IMR-90 (cell line): ENCODE measurements around the gene CTNNA1. TPM values are rescaled to one million over a fixed set of nuclear protein-coding genes. Genes with fewer than 3 reads are reported as not detected.
A peak's percentile ranks its signal among the peaks of the same experiment; 100 is the strongest.

Experiments
- ATAC-seq: fragments of 200-7000 bp; cut with Tn5 transposase; 2 replicates; pipeline ENCODE4 v1.9.1; 2020; ENCODE audit warnings: low read depth, mild to moderate bottlenecking, moderate library complexity
- BruUV-seq: library from RNA; stranded (reverse); fragments of 400-500 nt; replicated peaks from 2 replicates; lab custom pipeline; 2021; lab: Mats Ljungman, UMichigan
- CTCF ChIA-PET: fragments of 300-600 bp; formaldehyde crosslinking; extraction: SDS; loops from one replicate; lab custom pipeline; 2021; ENCODE audit warnings: antibody characterized with exemption; lab: Yijun Ruan, JAX
- POLR2A ChIA-PET: fragments of 300-600 bp; sonication (Branson Sonifier 250); formaldehyde crosslinking; loops from one replicate; lab custom pipeline; 2022; ENCODE audit warnings: antibody characterized with exemption; ENCODE audit not compliant: unreplicated experiment; lab: Charles Lee
- DNase-seq: peaks from one replicate; pipeline ENCODE4 v3.0.0; 2013
- H2AFZ ChIP-seq: replicated peaks from 2 replicates; pipeline ENCODE3; 2013; ENCODE audit warnings: low read length, mild to moderate bottlenecking; ENCODE audit not compliant: poor library complexity
- H2AK5ac ChIP-seq: 2 replicates; pipeline ENCODE4 v1.6.1; 2013; ENCODE audit warnings: low read depth, low read length, inconsistent platforms
- H2AK9ac ChIP-seq: replicated peaks from 2 replicates; pipeline ENCODE3; 2013; ENCODE audit warnings: mild to moderate bottlenecking, low read depth, low read length, moderate library complexity; ENCODE audit not compliant: poor library complexity
- H2BK120ac ChIP-seq: 2 replicates; pipeline ENCODE4 v1.6.1; 2013; ENCODE audit warnings: low read depth, low read length, inconsistent platforms
- H2BK15ac ChIP-seq: 3 replicates; pipeline ENCODE4 v1.6.1; 2013; ENCODE audit warnings: low read depth, low read length, inconsistent platforms
- H2BK20ac ChIP-seq: 2 replicates; pipeline ENCODE4 v1.6.1; 2013; ENCODE audit warnings: low read depth, mild to moderate bottlenecking, inconsistent platforms, low read length, moderate library complexity
- H2BK5ac ChIP-seq: 2 replicates; pipeline ENCODE4 v1.6.1; 2013; ENCODE audit warnings: mild to moderate bottlenecking, low read depth, low read length, inconsistent platforms; ENCODE audit not compliant: poor library complexity, severe bottlenecking
- H3K14ac ChIP-seq: replicated peaks from 2 replicates; pipeline ENCODE4 v1.6.1; 2013; ENCODE audit warnings: low read depth, low read length, inconsistent platforms
- H3K18ac ChIP-seq: 2 replicates; pipeline ENCODE4 v1.6.1; 2013; ENCODE audit warnings: low read depth, low read length, control low read depth
- H3K23ac ChIP-seq: 2 replicates; pipeline ENCODE4 v1.6.1; 2013; ENCODE audit warnings: low read depth, low read length, inconsistent platforms
- H3K27ac ChIP-seq: 2 replicates; pipeline ENCODE4 v1.5.1; 2013; ENCODE audit warnings: mild to moderate bottlenecking, control low read depth, low read length; ENCODE audit not compliant: insufficient read depth
- H3K27me3 ChIP-seq: 2 replicates; pipeline ENCODE4 v1.6.1; 2013; ENCODE audit warnings: low read length; ENCODE audit not compliant: control insufficient read depth, insufficient read depth
- H3K36me3 ChIP-seq: 2 replicates; pipeline ENCODE4 v1.6.1; 2013; ENCODE audit warnings: low read length, mixed read lengths; ENCODE audit not compliant: control insufficient read depth, insufficient read depth
- H3K4ac ChIP-seq: 2 replicates; pipeline ENCODE4 v1.6.1; 2013; ENCODE audit warnings: low read depth, low read length, inconsistent platforms
- H3K4me1 ChIP-seq: 2 replicates; pipeline ENCODE4 v1.6.1; 2013; ENCODE audit warnings: low read length, mixed read lengths; ENCODE audit not compliant: control insufficient read depth, insufficient read depth
- H3K4me2 ChIP-seq: 2 replicates; pipeline ENCODE4 v1.6.1; 2013; ENCODE audit warnings: low read depth, mild to moderate bottlenecking, control low read depth, low read length, moderate library complexity
- H3K4me3 ChIP-seq: 2 replicates; pipeline ENCODE4 v1.5.1; 2013; ENCODE audit warnings: low read depth, mild to moderate bottlenecking, control low read depth, low read length, moderate library complexity; ENCODE audit not compliant: insufficient read depth
- H3K56ac ChIP-seq: 2 replicates; pipeline ENCODE4 v1.6.1; 2013; ENCODE audit warnings: low read length, inconsistent platforms; ENCODE audit not compliant: insufficient read depth; ENCODE audit errors: extremely low read depth
- H3K79me1 ChIP-seq, 2 experiments: 2 replicates each; pipeline ENCODE4 v1.6.1; 2013; ENCODE audit warnings: low read length in 2 of 2, inconsistent platforms in 1 of 2, low read depth in 1 of 2
- H3K9ac ChIP-seq: 2 replicates; pipeline ENCODE4 v1.6.1; 2013; ENCODE audit warnings: low read depth, low read length, control low read depth
- H3K9me1 ChIP-seq: 2 replicates; pipeline ENCODE4 v1.6.1; 2013; ENCODE audit warnings: low read length, inconsistent platforms; ENCODE audit not compliant: insufficient read depth
- H3K9me3 ChIP-seq: 2 replicates; pipeline ENCODE4 v1.6.1; 2013; ENCODE audit warnings: low read length; ENCODE audit not compliant: control insufficient read depth, insufficient read depth
- H4K20me1 ChIP-seq: 2 replicates; pipeline ENCODE4 v1.6.1; 2013; ENCODE audit warnings: low read length, inconsistent platforms; ENCODE audit not compliant: insufficient read depth
- H4K5ac ChIP-seq: 2 replicates; pipeline ENCODE4 v1.6.1; 2013; ENCODE audit warnings: mild to moderate bottlenecking, low read depth, low read length, control low read depth
- H4K8ac ChIP-seq, 2 experiments: 2 replicates each; pipeline ENCODE4 v1.6.1; 2013; ENCODE audit warnings: low read depth in 2 of 2, low read length in 2 of 2, control low read depth in 1 of 2, inconsistent platforms in 1 of 2
- H4K91ac ChIP-seq: 2 replicates; pipeline ENCODE4 v1.6.1; 2013; ENCODE audit warnings: low read depth, low read length, inconsistent platforms; ENCODE audit not compliant: insufficient read depth
- CEBPB ChIP-seq: IDR thresholded peaks from 2 replicates; pipeline ENCODE4 v1.6.1; 2012; ENCODE audit warnings: low read depth, low read length, improper control_type of control experiment
- SMC3 ChIP-seq: fragments of 150-350 bp; IDR thresholded peaks from 2 replicates; pipeline ENCODE4 v1.6.1; 2016; ENCODE audit warnings: low read depth, mild to moderate bottlenecking, antibody characterized with exemption, low read length, moderate library complexity
- WGBS, 2 experiments: methylation state at CpG; one replicate each; pipeline versions ENCODE4 v1.1.5 to v1.1.7; 2013; ENCODE audit warnings: missing lambda C conversion rate in 2 of 2; ENCODE audit not compliant: insufficient read length in 1 of 2; ENCODE audit errors: extremely low coverage in 2 of 2; 5-methylcytosine and 5-hydroxymethylcytosine counted together
- dilution Hi-C: fragments of 300-500 bp; cut with HindIII; formaldehyde crosslinking; loops from one replicate; pipeline ENCODE4 v1.14.3; 2018; ENCODE audit warnings: low sequenced_read_pairs; ENCODE audit not compliant: unreplicated experiment
- in situ Hi-C: fragments of 300-500 bp; cut with MboI; formaldehyde crosslinking; loops from 3 replicates; pipeline ENCODE4 v1.14.3; 2019; ENCODE audit warnings: low sequenced_read_pairs, inconsistent platforms, mixed read lengths
- intact Hi-C: fragments of 100-400 bp; cut with micrococcal nuclease; formaldehyde crosslinking; loops from 2 replicates; pipeline ENCODE4 v1.10.0; 2022
- polyA plus RNA-seq, 3 experiments: library from polyadenylated mRNA; depleted of rRNA; stranded (reverse); fragments of >200 nt; gene quantifications; 2 replicates each; pipeline ENCODE4 v1.2.3, GENCODE V29; 2012; ENCODE audit warnings: low replicate concordance in 1 of 3
- total RNA-seq: library from RNA; depleted of rRNA; stranded (reverse); fragments of >200 nt; gene quantifications from 2 replicates; pipeline ENCODE4 v1.2.3, GENCODE V29; 2012

Gene CTNNA1
- total and polyA plus RNA-seq, 2 of the 4 experiments (the other 2 are of a cell fraction): 220 to 471 TPM

DNA sequence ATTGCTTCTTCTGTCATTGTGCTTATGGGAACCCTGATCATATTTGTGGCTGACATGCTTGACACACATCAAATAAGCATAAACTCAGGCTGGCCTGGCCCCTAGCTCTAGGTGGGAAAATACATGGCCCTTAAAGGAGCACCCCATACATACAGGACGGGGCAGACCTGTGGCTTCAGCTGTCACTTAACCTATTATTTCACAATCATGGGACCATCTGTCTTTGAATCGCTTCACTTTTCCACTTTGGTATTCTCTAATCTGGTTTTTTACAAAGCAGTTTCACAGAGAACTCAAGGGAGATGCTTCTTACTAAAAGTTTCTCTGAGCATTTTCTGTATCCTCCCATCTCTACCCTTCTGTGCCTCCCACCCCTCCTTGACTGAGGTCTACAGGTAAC, 156.5 kb downstream of the CTNNA1 start:
- Histone ChIP-seq H4K91ac (no peak overlapping the region), H3K79me1 (peaks cover 28 to 71% of the 10 kb centered on the region in 2 experiments), H3K27me3 (no peaks in the 10 kb centered on the region), H2BK15ac (no peak overlapping the region), H3K9ac (no peak overlapping the region), H3K27ac (no peak overlapping the region), H4K5ac (no peak overlapping the region), H2BK120ac (no peak overlapping the region), H4K8ac (no peak overlapping the region), H2AK5ac (no peak overlapping the region), H3K4ac (no peak overlapping the region), H3K23ac (no peak overlapping the region), H3K36me3 (peaks cover 33% of the 10 kb centered on the region), H3K18ac (no peak overlapping the region), H3K4me3 (no peak overlapping the region), H2AFZ (no peak overlapping the region), H2BK20ac (no peak overlapping the region), H3K9me3 (peaks cover 2% of the 10 kb centered on the region), H3K14ac (no peak overlapping the region), H3K4me2 (no peak overlapping the region), H4K20me1 (peaks cover 9% of the 10 kb centered on the region; the same call in 1 of the 2 replicates), H3K9me1 (peaks cover 7% of the 10 kb centered on the region), H3K56ac (no peak overlapping the region), H2BK5ac (no peak overlapping the region), H3K4me1 (peaks cover 3% of the 10 kb centered on the region), H2AK9ac (no peak overlapping the region)
- CTCF ChIA-PET: no interaction called here
- in situ Hi-C loops: no loop called here
- 100% methylated on average over 2 of the region's 2 CpGs; no CpG with 5 or more reads in 1 of the 2 experiments for WGBS, 2 experiments
- BruUV-seq: no TSS peak
- POLR2A ChIA-PET: no interaction called here
- intact Hi-C loops: no loop called here
- TF ChIP-seq SMC3 (no peak), CEBPB (peak; percentile 52)
- DNase-seq (no peak), ATAC-seq (no peak)
- dilution Hi-C loops: no loop called here
